Activated naive CD8-positive, alpha-beta T cell treated with anti-CD3 and anti-CD28 coated beads, Interleukin-2, amount 50 U/mL, for 24 hours (primary cell): ENCODE data around the gene SLC9A8.
A peak's percentile ranks its signal among the peaks of the same experiment; 100 is the strongest.

Experiments
- ATAC-seq: fragments of 150-1000 bp; cut with Tn5 transposase; one replicate; pipeline ENCODE4 v1.10.0; 2021
- DNase-seq: peaks from one replicate; pipeline ENCODE4 v3.0.0; 2021
- H3K27ac Mint-ChIP-seq: one replicate; pipeline ENCODE4 v1.8.0; 2021; ENCODE audit warnings: mild to moderate bottlenecking, mixed read lengths
- H3K27me3 Mint-ChIP-seq: one replicate; pipeline ENCODE4 v1.8.0; 2021; ENCODE audit warnings: mixed read lengths
- H3K36me3 Mint-ChIP-seq: one replicate; pipeline ENCODE4 v1.8.0; 2021; ENCODE audit warnings: low read depth, mixed read lengths
- H3K4me1 Mint-ChIP-seq: one replicate; pipeline ENCODE4 v1.8.0; 2021; ENCODE audit warnings: mixed read lengths
- H3K4me3 Mint-ChIP-seq: one replicate; pipeline ENCODE4 v1.8.0; 2021; ENCODE audit warnings: mild to moderate bottlenecking, moderate library complexity, mixed read lengths
- H3K9me3 Mint-ChIP-seq: one replicate; pipeline ENCODE4 v1.8.0; 2021; ENCODE audit warnings: mixed read lengths

SLC9A8 gene

DNA sequence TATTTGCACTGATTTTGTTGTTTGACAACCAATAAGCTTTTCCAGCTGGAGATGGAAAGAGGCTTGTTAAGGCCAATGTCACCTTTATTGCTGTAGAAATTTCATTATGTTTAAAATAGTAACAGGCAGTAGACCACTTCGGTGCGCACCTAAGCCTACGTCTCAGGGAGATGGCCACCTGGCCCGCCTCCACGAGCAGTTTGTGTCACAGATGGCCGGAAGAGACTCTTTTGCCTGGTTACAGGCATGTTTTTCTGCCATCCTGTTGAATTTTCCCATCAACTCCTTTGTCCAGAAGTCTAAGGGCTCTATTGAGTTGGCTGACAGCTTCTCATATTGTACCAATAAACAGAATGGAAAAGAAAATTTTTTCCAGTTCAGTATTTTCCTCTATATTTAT is 51.0 kb downstream of the SLC9A8 start:
- DNase-seq = no peak
- no peak overlapping the region for H3K4me3 Mint-ChIP-seq
- no peak overlapping the region for H3K27ac Mint-ChIP-seq
- H3K9me3 Mint-ChIP-seq = no peaks in the 10 kb centered on the region
- H3K4me1 Mint-ChIP-seq = no peaks in the 10 kb centered on the region
- no peak for ATAC-seq
- no peaks in the 10 kb centered on the region for H3K27me3 Mint-ChIP-seq
- H3K36me3 Mint-ChIP-seq = peaks cover 30% of the 10 kb centered on the region

DNA sequence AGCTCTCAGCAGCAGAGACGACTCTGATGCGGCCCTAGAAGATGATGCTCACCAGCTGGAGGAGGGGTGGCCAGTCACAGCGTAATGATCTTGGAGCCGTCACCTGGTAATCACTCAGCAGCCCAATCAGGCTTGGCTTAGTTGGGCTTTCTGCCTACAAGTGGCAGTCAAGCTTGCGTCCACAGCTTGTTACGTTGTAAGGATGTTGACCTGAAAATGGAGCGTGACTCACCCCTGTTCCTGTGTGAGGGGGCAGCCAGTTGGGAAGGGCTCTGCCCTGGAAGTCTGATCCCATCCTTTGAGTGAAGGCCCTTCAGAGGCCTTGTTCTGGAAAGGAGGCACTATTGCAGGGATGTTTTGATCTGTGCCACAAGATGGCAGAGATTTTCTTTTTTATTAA is 52.9 kb downstream of the SLC9A8 start:
- DNase-seq (no peak), ATAC-seq (no peak)
- no peak overlapping the region for H3K27ac Mint-ChIP-seq
- H3K36me3 Mint-ChIP-seq = peaks cover 30% of the 10 kb centered on the region
- H3K9me3 Mint-ChIP-seq = no peaks in the 10 kb centered on the region
- peaks cover 3% of the 10 kb centered on the region for H3K4me1 Mint-ChIP-seq
- H3K4me3 Mint-ChIP-seq = no peak overlapping the region
- no peaks in the 10 kb centered on the region for H3K27me3 Mint-ChIP-seq

- Mint-ChIP-seq H3K4me1 (peaks cover 3% of the 10 kb centered on the region), H3K9me3 (no peaks in the 10 kb centered on the region), H3K27me3 (no peaks in the 10 kb centered on the region), H3K36me3 (peaks cover 26% of the 10 kb centered on the region), H3K27ac (no peak overlapping the region), H3K4me3 (no peak overlapping the region)
- ATAC-seq (no peak), DNase-seq (no peak)
Measured at GRCh38 chr20:49866051-49866450, 53.4 kb downstream of the SLC9A8 start.

- H3K36me3 Mint-ChIP-seq = peaks cover 24% of the 10 kb centered on the region
- DNase-seq = no peak
- H3K4me1 Mint-ChIP-seq = peaks cover 3% of the 10 kb centered on the region
- no peak for ATAC-seq
- no peak overlapping the region for H3K4me3 Mint-ChIP-seq
- no peaks in the 10 kb centered on the region for H3K9me3 Mint-ChIP-seq
- H3K27ac Mint-ChIP-seq = peak overlapping the region; percentile 19
- H3K27me3 Mint-ChIP-seq = no peaks in the 10 kb centered on the region
Measured at GRCh38 chr20:49867453-49868215, 55.0 kb downstream of the SLC9A8 start.

GRCh38 chr20:49868538-49868937 is 55.9 kb downstream of the SLC9A8 start:
- H3K9me3 Mint-ChIP-seq = no peaks in the 10 kb centered on the region
- no peak for ATAC-seq
- H3K4me3 Mint-ChIP-seq = no peak overlapping the region
- H3K36me3 Mint-ChIP-seq = peaks cover 21% of the 10 kb centered on the region
- no peaks in the 10 kb centered on the region for H3K27me3 Mint-ChIP-seq
- DNase-seq = no peak
- peaks cover 3% of the 10 kb centered on the region for H3K4me1 Mint-ChIP-seq
- H3K27ac Mint-ChIP-seq = peak overlapping the region; percentile 33

DNA sequence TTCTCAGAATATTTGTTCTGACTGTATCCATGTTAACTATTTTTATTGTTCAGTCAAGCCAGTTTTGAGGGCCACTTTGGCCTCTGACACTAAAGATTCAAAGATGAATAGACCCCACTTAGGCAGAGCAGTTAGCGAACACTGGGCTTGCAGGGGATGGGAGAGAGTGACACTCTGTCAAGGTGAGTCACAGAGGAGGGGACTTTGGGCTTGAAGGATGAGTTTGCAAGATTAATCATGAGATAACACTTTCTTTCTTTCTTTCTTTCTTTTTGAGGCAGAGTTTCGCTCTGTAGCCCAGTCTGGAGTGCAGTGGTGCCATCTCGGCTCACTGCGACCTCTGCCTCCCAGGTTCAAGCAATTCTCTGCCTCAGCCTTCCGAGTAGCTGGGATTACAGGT is 56.3 kb downstream of the SLC9A8 start:
- H3K36me3 Mint-ChIP-seq = peaks cover 21% of the 10 kb centered on the region
- ATAC-seq (no peak), DNase-seq (no peak)
- H3K9me3 Mint-ChIP-seq = no peaks in the 10 kb centered on the region
- H3K4me1 Mint-ChIP-seq = peaks cover 3% of the 10 kb centered on the region
- peak overlapping the region; percentile 33 for H3K27ac Mint-ChIP-seq
- no peaks in the 10 kb centered on the region for H3K27me3 Mint-ChIP-seq
- H3K4me3 Mint-ChIP-seq = no peak overlapping the region

GRCh38 chr20:49870261-49870660 is 57.6 kb downstream of the SLC9A8 start:
- DNase-seq (no peak), ATAC-seq (no peak)
- Mint-ChIP-seq H3K27ac (no peak overlapping the region), H3K4me1 (peaks cover 3% of the 10 kb centered on the region), H3K27me3 (no peaks in the 10 kb centered on the region), H3K9me3 (no peaks in the 10 kb centered on the region), H3K36me3 (peaks cover 19% of the 10 kb centered on the region), H3K4me3 (no peak overlapping the region)

DNA sequence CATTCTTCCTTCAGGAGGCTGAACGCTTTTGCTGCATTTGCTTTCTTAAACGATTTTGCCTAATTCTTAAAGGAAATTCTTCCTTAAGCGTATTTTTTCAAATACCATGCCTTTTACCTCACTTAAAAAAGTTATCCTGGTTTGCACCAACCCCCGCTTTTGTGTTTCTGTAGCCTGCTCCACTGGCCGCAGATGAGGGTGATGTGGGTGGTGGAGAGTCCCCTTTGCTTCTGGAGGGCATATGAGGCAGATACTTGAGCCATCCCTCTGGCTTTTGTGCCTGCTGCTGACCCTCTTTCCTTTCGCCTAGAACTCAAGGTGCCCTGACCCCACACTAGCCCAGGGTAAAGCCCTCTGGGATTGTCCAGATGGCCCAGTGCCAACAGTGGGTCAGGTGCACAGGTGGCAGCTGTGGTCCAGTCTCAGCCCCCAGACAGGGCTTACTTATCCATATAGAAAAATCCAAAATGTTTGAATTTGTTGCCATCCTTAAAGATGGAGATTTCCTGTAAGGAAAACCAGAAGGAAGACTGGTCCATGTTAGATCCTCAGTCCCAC is 58.8 kb downstream of the SLC9A8 start:
- no peak for ATAC-seq
- Mint-ChIP-seq H3K27ac (no peak overlapping the region), H3K36me3 (peaks cover 15% of the 10 kb centered on the region), H3K27me3 (no peaks in the 10 kb centered on the region), H3K9me3 (no peaks in the 10 kb centered on the region), H3K4me3 (no peak overlapping the region), H3K4me1 (peaks cover 3% of the 10 kb centered on the region)
- DNase-seq = no peak

DNA sequence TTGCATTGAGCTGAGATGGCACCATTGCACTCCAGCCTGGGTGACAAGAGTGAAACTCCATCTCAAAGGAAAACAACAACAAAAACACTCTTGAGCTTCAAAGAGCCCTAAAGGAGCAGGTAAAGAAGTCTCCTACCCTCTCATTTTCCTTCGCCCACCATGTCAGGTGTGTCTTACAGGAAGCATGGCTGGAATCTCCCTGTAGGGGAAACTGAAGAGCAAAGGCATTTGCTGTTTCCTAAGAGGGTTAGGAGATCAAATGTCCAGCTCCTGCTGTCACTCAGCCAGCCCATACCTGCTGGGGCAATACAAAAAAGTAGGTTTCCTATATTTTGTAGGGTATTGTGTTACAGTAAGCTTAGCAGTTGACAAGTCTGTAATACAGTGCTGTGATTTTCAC is 59.4 kb downstream of the SLC9A8 start:
- peaks cover 12% of the 10 kb centered on the region for H3K36me3 Mint-ChIP-seq

DNA sequence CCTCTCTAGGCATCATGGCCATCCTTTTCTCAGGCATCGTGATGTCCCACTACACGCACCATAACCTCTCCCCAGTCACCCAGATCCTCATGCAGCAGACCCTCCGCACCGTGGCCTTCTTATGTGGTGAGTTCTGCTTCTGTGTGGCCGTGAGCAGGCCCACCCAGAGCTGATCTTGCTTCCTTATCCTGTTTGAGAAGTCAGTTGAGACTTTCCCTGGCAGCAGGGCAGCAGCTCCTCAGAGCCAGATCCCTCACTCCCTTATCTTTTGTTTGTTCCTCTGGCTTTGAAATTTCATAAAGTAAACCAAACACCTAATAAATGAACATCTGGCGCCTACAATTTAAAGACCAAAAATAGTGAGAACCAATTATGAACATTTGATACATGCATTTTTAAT is 62.1 kb downstream of the SLC9A8 start:
- Mint-ChIP-seq H3K27ac (no peak overlapping the region), H3K27me3 (no peaks in the 10 kb centered on the region), H3K4me3 (no peak overlapping the region), H3K9me3 (no peaks in the 10 kb centered on the region), H3K4me1 (no peaks in the 10 kb centered on the region), H3K36me3 (peaks cover 9% of the 10 kb centered on the region)
- ATAC-seq (no peak), DNase-seq (no peak)

More for the DNA sequence above, 59.4 kb downstream of the SLC9A8 start:
- Mint-ChIP-seq H3K4me1 (peaks cover 3% of the 10 kb centered on the region), H3K4me3 (no peak overlapping the region), H3K9me3 (no peaks in the 10 kb centered on the region), H3K27me3 (no peaks in the 10 kb centered on the region), H3K27ac (no peak overlapping the region)
- ATAC-seq (no peak), DNase-seq (no peak)

DNA sequence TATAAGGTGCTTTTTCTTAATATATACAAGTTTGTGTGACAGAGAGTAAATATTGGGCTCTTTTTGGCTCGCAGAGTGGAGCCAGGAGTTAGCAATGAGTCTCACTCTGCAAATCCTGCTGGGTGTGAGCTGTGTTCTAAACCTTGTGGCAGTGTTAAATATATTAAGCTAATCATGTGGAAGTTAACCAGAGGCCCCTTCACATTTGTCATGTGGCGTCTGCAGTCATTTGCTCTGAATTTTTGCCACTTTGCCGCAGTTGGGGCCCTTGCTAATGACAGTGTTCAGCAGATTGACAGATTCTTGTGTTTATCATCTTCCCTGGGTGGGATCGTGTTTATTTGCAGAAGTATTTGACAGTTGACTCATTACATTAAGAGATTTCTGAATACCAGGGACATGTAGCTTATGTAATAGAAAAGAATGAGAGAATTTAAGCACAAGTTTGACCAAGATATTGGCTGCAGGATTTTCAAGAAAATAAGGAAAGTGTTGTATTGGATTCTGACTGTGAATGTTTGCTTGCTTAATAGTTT is 64.8 kb downstream of the SLC9A8 start:
- H3K9me3 Mint-ChIP-seq = no peaks in the 10 kb centered on the region
- no peak overlapping the region for H3K4me3 Mint-ChIP-seq
- DNase-seq (no peak), ATAC-seq (no peak)
- H3K36me3 Mint-ChIP-seq = peaks cover 7% of the 10 kb centered on the region
- no peaks in the 10 kb centered on the region for H3K27me3 Mint-ChIP-seq
- H3K27ac Mint-ChIP-seq = no peak overlapping the region
- no peaks in the 10 kb centered on the region for H3K4me1 Mint-ChIP-seq

GRCh38 chr20:49878977-49879376 is 66.3 kb downstream of the SLC9A8 start:
- no peak overlapping the region for H3K27ac Mint-ChIP-seq
- no peak for ATAC-seq
- H3K4me3 Mint-ChIP-seq = no peak overlapping the region
- H3K27me3 Mint-ChIP-seq = no peaks in the 10 kb centered on the region
- no peak for DNase-seq
- peaks cover 9% of the 10 kb centered on the region for H3K36me3 Mint-ChIP-seq
- no peaks in the 10 kb centered on the region for H3K9me3 Mint-ChIP-seq
- no peaks in the 10 kb centered on the region for H3K4me1 Mint-ChIP-seq

DNA sequence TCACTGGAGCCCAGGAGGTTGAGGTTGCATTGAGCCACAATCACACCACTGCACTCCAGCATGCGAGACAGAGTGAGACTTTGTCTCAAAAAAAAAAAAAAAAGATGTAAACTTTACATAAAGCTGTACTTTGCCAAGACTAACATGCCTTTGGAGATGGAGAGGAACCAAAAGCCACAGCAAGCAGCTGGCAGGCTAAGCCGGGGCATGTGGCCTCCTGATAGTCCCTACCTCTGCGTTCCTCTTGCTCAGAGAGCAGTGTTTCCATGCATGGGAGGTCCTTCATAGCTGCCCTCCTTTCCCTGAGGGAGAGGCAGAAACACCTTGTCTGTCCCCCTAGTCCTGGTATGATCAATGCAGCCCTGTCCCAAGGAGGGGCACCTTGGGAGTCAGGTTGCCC is 67.5 kb downstream of the SLC9A8 start:
- no peaks in the 10 kb centered on the region for H3K27me3 Mint-ChIP-seq
- ATAC-seq (no peak), DNase-seq (no peak)
- H3K36me3 Mint-ChIP-seq = peaks cover 10% of the 10 kb centered on the region
- no peak overlapping the region for H3K27ac Mint-ChIP-seq
- no peaks in the 10 kb centered on the region for H3K9me3 Mint-ChIP-seq
- no peaks in the 10 kb centered on the region for H3K4me1 Mint-ChIP-seq
- H3K4me3 Mint-ChIP-seq = no peak overlapping the region

DNA sequence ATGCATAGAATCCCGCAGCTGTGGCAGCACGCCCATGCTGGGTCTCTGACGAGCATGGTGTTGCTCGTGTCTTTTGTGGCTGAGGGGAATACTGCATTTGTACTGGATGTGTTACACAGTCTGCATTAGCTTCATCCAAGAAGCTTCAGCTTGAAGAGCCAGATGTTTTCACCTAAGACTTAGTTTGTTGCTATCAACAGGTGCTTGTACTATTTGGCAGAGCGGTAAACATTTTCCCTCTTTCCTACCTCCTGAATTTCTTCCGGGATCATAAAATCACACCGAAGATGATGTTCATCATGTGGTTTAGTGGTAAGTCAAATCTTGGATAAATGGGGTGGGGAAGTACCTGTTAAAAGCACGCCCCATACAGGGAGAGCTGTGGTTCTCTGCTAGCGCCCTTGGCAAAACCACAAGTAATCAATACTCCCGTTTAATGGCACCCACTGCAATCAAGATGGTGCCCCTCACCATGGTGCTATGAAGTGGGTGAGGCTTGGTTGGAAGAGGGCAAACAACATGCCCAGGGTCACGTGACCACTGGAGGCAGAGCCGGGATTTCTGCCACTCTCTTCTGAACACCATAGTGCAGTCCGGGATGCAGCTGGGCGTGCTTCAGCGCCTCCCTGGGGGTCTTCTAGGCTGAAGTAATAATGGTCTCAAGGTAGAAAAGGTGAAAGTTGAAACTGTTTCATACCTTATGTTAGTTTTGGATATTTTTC is 68.3 kb downstream of the SLC9A8 start:
- H3K4me1 Mint-ChIP-seq = no peaks in the 10 kb centered on the region
- H3K36me3 Mint-ChIP-seq = peaks cover 13% of the 10 kb centered on the region
- no peaks in the 10 kb centered on the region for H3K27me3 Mint-ChIP-seq
- no peak overlapping the region for H3K4me3 Mint-ChIP-seq
- ATAC-seq (no peak), DNase-seq (no peak)
- H3K27ac Mint-ChIP-seq = no peak overlapping the region
- no peaks in the 10 kb centered on the region for H3K9me3 Mint-ChIP-seq
